SK-N-MC (cell line): ENCODE data around the gene E2F2.

ENCODE experiments used
- EZH2 ChIP-seq: fragments of 200-600 bp; sonication (generic); IDR thresholded peaks from one replicate; pipeline ENCODE4 v1.6.1; 2017; ENCODE audit warnings: antibody characterized with exemption
- FOXP2 ChIP-seq: optimal IDR thresholded peaks from 2 replicates; pipeline ENCODE3; 2011; ENCODE audit warnings: mild to moderate bottlenecking, moderate library complexity; ENCODE audit not compliant: insufficient read depth; ENCODE audit errors: extremely low read length, control extremely low read depth
- POLR2AphosphoS5 ChIP-seq: IDR thresholded peaks from 2 replicates; pipeline ENCODE4 v1.6.1; 2012; ENCODE audit warnings: mild to moderate bottlenecking, low read depth, low read length, borderline replicate concordance

DNA sequence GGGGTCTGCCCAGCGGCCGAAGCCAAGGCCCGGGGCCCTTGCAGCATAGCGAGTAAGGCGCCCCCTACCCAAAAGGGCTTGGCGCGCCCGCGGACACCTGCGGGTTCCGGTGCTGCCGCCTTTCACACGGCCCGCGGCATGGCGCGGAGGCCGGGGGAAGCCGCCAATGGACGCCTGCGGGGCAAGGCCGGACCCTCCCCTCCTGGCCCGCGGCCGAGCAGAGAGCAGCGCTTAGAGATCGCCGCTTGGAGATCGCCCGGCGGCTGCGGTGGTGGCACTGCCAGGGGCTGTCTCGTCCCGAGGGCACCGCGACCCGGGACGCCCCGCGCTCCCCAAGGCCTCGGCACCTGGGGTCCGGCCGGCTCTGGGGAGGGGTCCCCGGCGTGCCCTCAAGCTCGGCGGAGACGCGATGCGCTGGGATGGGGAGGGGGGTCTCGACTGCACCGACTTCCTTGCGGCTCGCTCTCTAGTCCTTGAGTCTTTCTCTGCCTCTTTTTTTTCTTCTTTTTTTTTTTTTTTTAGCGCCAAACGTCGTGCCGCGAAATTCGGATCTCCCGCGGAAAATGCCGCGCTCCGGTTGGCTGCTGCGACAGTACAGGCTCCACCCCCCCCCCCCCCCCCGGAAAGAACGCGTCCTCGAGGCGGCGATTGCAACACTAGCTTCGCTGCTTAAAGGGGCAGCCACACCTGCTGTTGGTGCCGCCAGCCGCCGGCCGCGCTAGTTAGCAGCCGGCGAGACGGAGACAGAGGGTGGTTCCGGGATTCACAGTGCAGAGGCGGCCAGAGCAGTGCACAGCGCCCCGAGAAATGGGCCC, at the start of gene E2F2:
- peak; percentile 86 for TF ChIP-seq POLR2AphosphoS5
- no peak for TF ChIP-seq EZH2
- TF ChIP-seq FOXP2, result peak; percentile 34
